OCI-LY3 (cell line): Measurements from ENCODE around the gene NAA20.

Source experiments
- EZH2phosphoT487 ChIP-seq: fragments of 200-600 bp; shearing (Covaris generic); IDR thresholded peaks from 2 replicates; pipeline ENCODE4 v1.6.1; 2018; ENCODE audit warnings: antibody characterized with exemption, mixed run types, low read depth
- TF ChIP-seq, protein P1 (sequence below): fragments of 200-600, 300-600 bp; sonication (generic); IDR thresholded peaks from 2 replicates; pipeline ENCODE4 v1.5.1; 2014; ENCODE audit warnings: antibody characterized with exemption, low read length, low read depth

DNA sequence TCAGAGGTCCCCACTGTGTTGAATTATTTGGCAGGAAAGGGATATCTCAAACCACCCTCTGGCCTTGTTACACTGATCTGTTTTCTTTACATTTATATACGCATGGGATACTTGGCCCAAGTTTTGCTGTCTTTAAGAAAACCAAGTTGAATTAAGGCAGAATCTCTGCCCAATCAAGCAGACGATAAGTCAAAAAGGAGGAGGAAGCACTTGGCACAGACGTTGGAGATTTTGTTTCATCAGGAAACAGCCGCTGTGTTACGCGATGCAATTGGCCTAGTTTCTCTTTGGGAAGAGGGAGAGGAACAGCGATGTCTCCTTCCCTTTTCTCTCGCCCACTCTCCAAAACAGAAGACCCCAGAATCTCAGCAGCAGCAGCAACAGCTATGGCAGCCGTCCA is 20.2 kb upstream of the NAA20 start:
- TF ChIP-seq, protein P1, sequence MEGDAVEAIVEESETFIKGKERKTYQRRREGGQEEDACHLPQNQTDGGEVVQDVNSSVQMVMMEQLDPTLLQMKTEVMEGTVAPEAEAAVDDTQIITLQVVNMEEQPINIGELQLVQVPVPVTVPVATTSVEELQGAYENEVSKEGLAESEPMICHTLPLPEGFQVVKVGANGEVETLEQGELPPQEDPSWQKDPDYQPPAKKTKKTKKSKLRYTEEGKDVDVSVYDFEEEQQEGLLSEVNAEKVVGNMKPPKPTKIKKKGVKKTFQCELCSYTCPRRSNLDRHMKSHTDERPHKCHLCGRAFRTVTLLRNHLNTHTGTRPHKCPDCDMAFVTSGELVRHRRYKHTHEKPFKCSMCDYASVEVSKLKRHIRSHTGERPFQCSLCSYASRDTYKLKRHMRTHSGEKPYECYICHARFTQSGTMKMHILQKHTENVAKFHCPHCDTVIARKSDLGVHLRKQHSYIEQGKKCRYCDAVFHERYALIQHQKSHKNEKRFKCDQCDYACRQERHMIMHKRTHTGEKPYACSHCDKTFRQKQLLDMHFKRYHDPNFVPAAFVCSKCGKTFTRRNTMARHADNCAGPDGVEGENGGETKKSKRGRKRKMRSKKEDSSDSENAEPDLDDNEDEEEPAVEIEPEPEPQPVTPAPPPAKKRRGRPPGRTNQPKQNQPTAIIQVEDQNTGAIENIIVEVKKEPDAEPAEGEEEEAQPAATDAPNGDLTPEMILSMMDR = no peak
- no peak for TF ChIP-seq EZH2phosphoT487
